ENCODE results near the gene GALNT18. TPM values are rescaled to one million over a fixed set of nuclear protein-coding genes. Genes with fewer than 3 reads are reported as not detected.

The GALNT18 gene
- total and polyA plus RNA-seq, 2 of the 4 experiments (the other 2 are of a cell fraction): 9.5 to 11.3 TPM

DNA sequence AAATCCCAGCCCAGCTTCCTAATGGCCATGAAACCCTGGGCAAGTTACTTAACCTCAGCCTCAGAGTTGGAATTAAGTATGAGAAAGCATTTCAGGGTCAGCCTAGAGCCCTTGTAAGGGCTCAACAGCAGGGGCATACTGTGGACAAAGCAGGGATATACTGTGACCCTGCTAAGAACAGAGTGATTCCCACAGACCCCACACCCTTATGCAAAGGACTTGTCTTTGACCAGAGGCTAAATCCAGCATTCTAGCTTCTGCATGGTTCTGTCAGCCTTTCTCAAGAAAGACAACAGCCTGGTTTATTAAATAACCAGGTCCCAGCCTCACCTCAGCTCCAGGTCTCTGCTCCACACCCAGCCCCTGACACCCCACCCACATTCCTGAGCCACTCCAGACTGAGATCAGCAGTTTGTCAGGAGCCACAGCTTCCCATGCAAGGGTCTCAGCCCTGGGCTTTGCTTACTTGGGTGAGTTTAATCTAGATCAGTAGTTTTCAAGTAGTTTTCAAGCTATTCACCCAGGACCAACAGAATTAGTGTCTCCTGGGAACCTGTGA, 69.2 kb downstream of the GALNT18 start:
- H4K91ac ChIP-seq (ENCODE audit: insufficient read depth, low read depth, low read length): no peak overlapping the region
- CTCF ChIA-PET: no interaction called here
- no peak overlapping the region for H3K4me3 ChIP-seq (ENCODE audit: insufficient read depth, low read depth, low read length)
- H2AK9ac ChIP-seq (replicated peaks; ENCODE audit: low read depth, low read length, poor library complexity): no peak overlapping the region
- no peak overlapping the region for H4K5ac ChIP-seq (ENCODE audit: low read depth, low read length)
- H3K27ac ChIP-seq (ENCODE audit: insufficient read depth, low read length): no peak overlapping the region
- no peak overlapping the region for H2BK5ac ChIP-seq (ENCODE audit: low read depth, low read length, poor library complexity, severe bottlenecking)
- in situ Hi-C loops (cut with MboI; ENCODE audit: low sequenced_read_pairs): no loop called here
- no peak overlapping the region for H3K23ac ChIP-seq (ENCODE audit: low read depth, low read length)
- BruUV-seq (replicated peaks): no TSS peak
- H3K14ac ChIP-seq (replicated peaks; ENCODE audit: low read depth, low read length): no peak overlapping the region
- no peak overlapping the region for H4K8ac ChIP-seq (ENCODE audit: low read depth in 2 of 2, low read length in 2 of 2)
- no peak overlapping the region for H2AK5ac ChIP-seq (ENCODE audit: low read depth, low read length)
- dilution Hi-C loops (cut with HindIII; ENCODE audit: low sequenced_read_pairs, unreplicated experiment): no loop called here
- POLR2A ChIA-PET (ENCODE audit: unreplicated experiment): interaction anchor here (0.7 kb wide), 1 partner anchor 204 kb away, joined by 8 read pairs; no protein-coding TSS in a partner anchor
- H3K18ac ChIP-seq (ENCODE audit: low read depth, low read length): no peak overlapping the region
- H4K20me1 ChIP-seq (ENCODE audit: insufficient read depth, low read length): no peaks in the 10 kb centered on the region; the same call in 1 of the 2 replicates
- H3K27me3 ChIP-seq (ENCODE audit: control insufficient read depth, insufficient read depth, low read length): peaks cover 13% of the 10 kb centered on the region
- no peaks in the 10 kb centered on the region for H3K9me3 ChIP-seq (ENCODE audit: control insufficient read depth, insufficient read depth, low read length)
- H3K36me3 ChIP-seq (ENCODE audit: control insufficient read depth, insufficient read depth, low read length): no peaks in the 10 kb centered on the region
- H2BK20ac ChIP-seq (ENCODE audit: low read depth, low read length): no peak overlapping the region
- H3K4ac ChIP-seq (ENCODE audit: low read depth, low read length): no peak overlapping the region
- ATAC-seq (ENCODE audit: low read depth) (no peak), DNase-seq (no peak)
- H3K4me1 ChIP-seq (ENCODE audit: control insufficient read depth, insufficient read depth, low read length): no peaks in the 10 kb centered on the region
- H3K56ac ChIP-seq (ENCODE audit: extremely low read depth, insufficient read depth, low read length): no peak overlapping the region
- intact Hi-C loops (cut with micrococcal nuclease): no loop called here
- no peak overlapping the region for H2BK15ac ChIP-seq (ENCODE audit: low read depth, low read length)
- no peaks in the 10 kb centered on the region; a peak in 1 of 4 replicates for H3K79me1 ChIP-seq (ENCODE audit: low read depth in 1 of 2, low read length in 2 of 2)
- H2BK120ac ChIP-seq (ENCODE audit: low read depth, low read length): no peak overlapping the region
- H3K9me1 ChIP-seq (ENCODE audit: insufficient read depth, low read length): no peaks in the 10 kb centered on the region; the same call in 1 of the 2 replicates
- no peak overlapping the region for H2AFZ ChIP-seq (replicated peaks; ENCODE audit: low read length, poor library complexity)
- TF ChIP-seq, protein P1, sequence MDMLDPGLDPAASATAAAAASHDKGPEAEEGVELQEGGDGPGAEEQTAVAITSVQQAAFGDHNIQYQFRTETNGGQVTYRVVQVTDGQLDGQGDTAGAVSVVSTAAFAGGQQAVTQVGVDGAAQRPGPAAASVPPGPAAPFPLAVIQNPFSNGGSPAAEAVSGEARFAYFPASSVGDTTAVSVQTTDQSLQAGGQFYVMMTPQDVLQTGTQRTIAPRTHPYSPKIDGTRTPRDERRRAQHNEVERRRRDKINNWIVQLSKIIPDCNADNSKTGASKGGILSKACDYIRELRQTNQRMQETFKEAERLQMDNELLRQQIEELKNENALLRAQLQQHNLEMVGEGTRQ (IDR thresholded peaks at IDR 0.05; ENCODE audit: low read depth, low read length): no peak
- TF ChIP-seq CEBPB (IDR thresholded peaks at IDR 0.05; ENCODE audit: low read depth, low read length) (no peak), CHD1 (IDR thresholded peaks at IDR 0.05; ENCODE audit: low read depth, low read length) (no peak), RFX5 (IDR thresholded peaks at IDR 0.05; ENCODE audit: low read depth, low read length) (no peak), POLR2A (IDR thresholded peaks at IDR 0.05; ENCODE audit: low read depth, low read length) (no peak)
- no peak overlapping the region for H3K9ac ChIP-seq (ENCODE audit: low read depth, low read length)
- H3K4me2 ChIP-seq (ENCODE audit: low read depth, low read length): no peak overlapping the region

All from IMR-90 (cell line).